Activated CD4-positive, alpha-beta T cell treated with anti-CD3 and anti-CD28 coated beads, Interleukin-10, Interleukin-2, amounts not matched to agents 100 ng/mL and 50 ng/mL, durations not matched to agents 16 hours and 8 hours (primary cell): ENCODE data around the gene MS4A5.

ENCODE experiments used
- DNase-seq: peaks from one replicate; pipeline ENCODE4 v3.0.0-alpha.2; 2020

Gene MS4A5

GRCh38 chr11:60485987-60486386, 56.6 kb downstream of the MS4A5 start:
- DNase-seq = peak; percentile 31

- no peak for DNase-seq
These were observed 63.2 kb downstream of the MS4A5 start, which contains the start of gene MS4A12 for GRCh38 chr11:60492488-60493009. TSS of gene MS4A12 (plus strand) at chr11:60492778. CDS start at chr11:60497319, 4,541 bp downstream.

- no peak for DNase-seq
These were observed 64.1 kb downstream of the MS4A5 start for GRCh38 chr11:60493454-60493853.
